GM21447 (cell line): ENCODE data around the gene SHB.

Source experiments
- ATAC-seq: cut with Tn5 transposase; IDR thresholded peaks from one replicate; pipeline ENCODE4 v1.9.1; 2021; ENCODE audit not compliant: unreplicated experiment

Gene SHB

GRCh38 chr9:38068701-38069628 lies at the start of gene SHB:
Gene SHB (minus strand): TSS chr9:38069227. CDS start chr9:38068645, 582 bp downstream.
- ATAC-seq: peak; percentile 39

GRCh38 chr9:38117651-38118050 lies 48.6 kb upstream of the SHB start:
- no peak for ATAC-seq

- ATAC-seq: no peak
Measured at GRCh38 chr9:38114905-38115304, 45.9 kb upstream of the SHB start.

- no peak for ATAC-seq
Measured at GRCh38 chr9:38112456-38112855, 43.4 kb upstream of the SHB start.

- no peak for ATAC-seq
Measured at GRCh38 chr9:38112049-38112448, 43.0 kb upstream of the SHB start.

- ATAC-seq: no peak
Measured at GRCh38 chr9:38110476-38110875, 41.4 kb upstream of the SHB start.

- ATAC-seq: no peak
Measured at GRCh38 chr9:38109601-38110000, 40.6 kb upstream of the SHB start.

- ATAC-seq: no peak
Measured at GRCh38 chr9:38108326-38108725, 39.3 kb upstream of the SHB start.

GRCh38 chr9:38107811-38108304 lies 38.8 kb upstream of the SHB start:
- ATAC-seq: no peak

- no peak for ATAC-seq
Measured at GRCh38 chr9:38107405-38107804, 38.4 kb upstream of the SHB start.

- ATAC-seq: no peak
Measured at GRCh38 chr9:38106488-38106887, 37.5 kb upstream of the SHB start.

- ATAC-seq: no peak
Measured at GRCh38 chr9:38103340-38103739, 34.3 kb upstream of the SHB start.

- ATAC-seq: no peak
Measured at GRCh38 chr9:38101423-38101822, 32.4 kb upstream of the SHB start.

- ATAC-seq: no peak
Measured at GRCh38 chr9:38096238-38096805, 27.3 kb upstream of the SHB start.

GRCh38 chr9:38094165-38094564 lies 25.1 kb upstream of the SHB start:
- ATAC-seq: no peak

GRCh38 chr9:38092656-38093055 lies 23.6 kb upstream of the SHB start:
- no peak for ATAC-seq

GRCh38 chr9:38092200-38092524 lies 23.1 kb upstream of the SHB start:
- no peak for ATAC-seq

GRCh38 chr9:38091310-38092199 lies 22.5 kb upstream of the SHB start:
- peak; percentile 64 for ATAC-seq

- ATAC-seq: no peak
Measured at GRCh38 chr9:38090170-38090569, 21.1 kb upstream of the SHB start.

- no peak for ATAC-seq
Measured at GRCh38 chr9:38089387-38090165, 20.5 kb upstream of the SHB start.
